IMR-90 (cell line): ENCODE results near the gene ZNF558. TPM values are rescaled to one million over a fixed set of nuclear protein-coding genes. Genes with fewer than 3 reads are reported as not detected.

Experiments
- ATAC-seq: fragments of 200-7000 bp; cut with Tn5 transposase; 2 replicates; pipeline ENCODE4 v1.9.1; 2020; ENCODE audit warnings: low read depth, mild to moderate bottlenecking, moderate library complexity
- BruUV-seq: library from RNA; stranded (reverse); fragments of 400-500 nt; replicated peaks from 2 replicates; lab custom pipeline; 2021; lab: Mats Ljungman, UMichigan
- CTCF ChIA-PET: fragments of 300-600 bp; formaldehyde crosslinking; extraction: SDS; loops from one replicate; lab custom pipeline; 2021; ENCODE audit warnings: antibody characterized with exemption; lab: Yijun Ruan, JAX
- POLR2A ChIA-PET: fragments of 300-600 bp; sonication (Branson Sonifier 250); formaldehyde crosslinking; loops from one replicate; lab custom pipeline; 2022; ENCODE audit warnings: antibody characterized with exemption; ENCODE audit not compliant: unreplicated experiment; lab: Charles Lee
- DNase-seq: peaks from one replicate; pipeline ENCODE4 v3.0.0; 2013
- H2AFZ ChIP-seq: replicated peaks from 2 replicates; pipeline ENCODE3; 2013; ENCODE audit warnings: low read length, mild to moderate bottlenecking; ENCODE audit not compliant: poor library complexity
- H2AK5ac ChIP-seq: 2 replicates; pipeline ENCODE4 v1.6.1; 2013; ENCODE audit warnings: low read depth, low read length, inconsistent platforms
- H2AK9ac ChIP-seq: replicated peaks from 2 replicates; pipeline ENCODE3; 2013; ENCODE audit warnings: mild to moderate bottlenecking, low read depth, low read length, moderate library complexity; ENCODE audit not compliant: poor library complexity
- H2BK120ac ChIP-seq: 2 replicates; pipeline ENCODE4 v1.6.1; 2013; ENCODE audit warnings: low read depth, low read length, inconsistent platforms
- H2BK15ac ChIP-seq: 3 replicates; pipeline ENCODE4 v1.6.1; 2013; ENCODE audit warnings: low read depth, low read length, inconsistent platforms
- H2BK20ac ChIP-seq: 2 replicates; pipeline ENCODE4 v1.6.1; 2013; ENCODE audit warnings: low read depth, mild to moderate bottlenecking, inconsistent platforms, low read length, moderate library complexity
- H2BK5ac ChIP-seq: 2 replicates; pipeline ENCODE4 v1.6.1; 2013; ENCODE audit warnings: mild to moderate bottlenecking, low read depth, low read length, inconsistent platforms; ENCODE audit not compliant: poor library complexity, severe bottlenecking
- H3K14ac ChIP-seq: replicated peaks from 2 replicates; pipeline ENCODE4 v1.6.1; 2013; ENCODE audit warnings: low read depth, low read length, inconsistent platforms
- H3K18ac ChIP-seq: 2 replicates; pipeline ENCODE4 v1.6.1; 2013; ENCODE audit warnings: low read depth, low read length, control low read depth
- H3K23ac ChIP-seq: 2 replicates; pipeline ENCODE4 v1.6.1; 2013; ENCODE audit warnings: low read depth, low read length, inconsistent platforms
- H3K27ac ChIP-seq: 2 replicates; pipeline ENCODE4 v1.5.1; 2013; ENCODE audit warnings: mild to moderate bottlenecking, control low read depth, low read length; ENCODE audit not compliant: insufficient read depth
- H3K27me3 ChIP-seq: 2 replicates; pipeline ENCODE4 v1.6.1; 2013; ENCODE audit warnings: low read length; ENCODE audit not compliant: control insufficient read depth, insufficient read depth
- H3K36me3 ChIP-seq: 2 replicates; pipeline ENCODE4 v1.6.1; 2013; ENCODE audit warnings: low read length, mixed read lengths; ENCODE audit not compliant: control insufficient read depth, insufficient read depth
- H3K4ac ChIP-seq: 2 replicates; pipeline ENCODE4 v1.6.1; 2013; ENCODE audit warnings: low read depth, low read length, inconsistent platforms
- H3K4me1 ChIP-seq: 2 replicates; pipeline ENCODE4 v1.6.1; 2013; ENCODE audit warnings: low read length, mixed read lengths; ENCODE audit not compliant: control insufficient read depth, insufficient read depth
- H3K4me2 ChIP-seq: 2 replicates; pipeline ENCODE4 v1.6.1; 2013; ENCODE audit warnings: low read depth, mild to moderate bottlenecking, control low read depth, low read length, moderate library complexity
- H3K4me3 ChIP-seq: 2 replicates; pipeline ENCODE4 v1.5.1; 2013; ENCODE audit warnings: low read depth, mild to moderate bottlenecking, control low read depth, low read length, moderate library complexity; ENCODE audit not compliant: insufficient read depth
- H3K56ac ChIP-seq: 2 replicates; pipeline ENCODE4 v1.6.1; 2013; ENCODE audit warnings: low read length, inconsistent platforms; ENCODE audit not compliant: insufficient read depth; ENCODE audit errors: extremely low read depth
- H3K79me1 ChIP-seq, 2 experiments: 2 replicates each; pipeline ENCODE4 v1.6.1; 2013; ENCODE audit warnings: low read length in 2 of 2, inconsistent platforms in 1 of 2, low read depth in 1 of 2
- H3K9ac ChIP-seq: 2 replicates; pipeline ENCODE4 v1.6.1; 2013; ENCODE audit warnings: low read depth, low read length, control low read depth
- H3K9me1 ChIP-seq: 2 replicates; pipeline ENCODE4 v1.6.1; 2013; ENCODE audit warnings: low read length, inconsistent platforms; ENCODE audit not compliant: insufficient read depth
- H3K9me3 ChIP-seq: 2 replicates; pipeline ENCODE4 v1.6.1; 2013; ENCODE audit warnings: low read length; ENCODE audit not compliant: control insufficient read depth, insufficient read depth
- H4K20me1 ChIP-seq: 2 replicates; pipeline ENCODE4 v1.6.1; 2013; ENCODE audit warnings: low read length, inconsistent platforms; ENCODE audit not compliant: insufficient read depth
- H4K5ac ChIP-seq: 2 replicates; pipeline ENCODE4 v1.6.1; 2013; ENCODE audit warnings: mild to moderate bottlenecking, low read depth, low read length, control low read depth
- H4K8ac ChIP-seq, 2 experiments: 2 replicates each; pipeline ENCODE4 v1.6.1; 2013; ENCODE audit warnings: low read depth in 2 of 2, low read length in 2 of 2, control low read depth in 1 of 2, inconsistent platforms in 1 of 2
- H4K91ac ChIP-seq: 2 replicates; pipeline ENCODE4 v1.6.1; 2013; ENCODE audit warnings: low read depth, low read length, inconsistent platforms; ENCODE audit not compliant: insufficient read depth
- BHLHE40 ChIP-seq: fragments of 150-350 bp; IDR thresholded peaks from 2 replicates; pipeline ENCODE4 v1.6.1; 2016; ENCODE audit warnings: mild to moderate bottlenecking, low read depth, low read length
- CEBPB ChIP-seq: IDR thresholded peaks from 2 replicates; pipeline ENCODE4 v1.6.1; 2012; ENCODE audit warnings: low read depth, low read length, improper control_type of control experiment
- CHD1 ChIP-seq: IDR thresholded peaks from 2 replicates; pipeline ENCODE4 v1.6.1; 2012; ENCODE audit warnings: low read depth, low read length, improper control_type of control experiment
- CTCF ChIP-seq: conservative IDR thresholded peaks from 2 replicates; pipeline ENCODE4 v1.5.1; 2012; ENCODE audit warnings: mild to moderate bottlenecking, low read depth, low read length, improper control_type of control experiment
- ELK1 ChIP-seq: fragments of 150-350 bp; IDR thresholded peaks from 2 replicates; pipeline ENCODE4 v1.6.1; 2016; ENCODE audit warnings: low read depth, mild to moderate bottlenecking, low read length, moderate library complexity, borderline replicate concordance
- FOS ChIP-seq: fragments of 150-350 bp; IDR thresholded peaks from 2 replicates; pipeline ENCODE4 v1.6.1; 2016; ENCODE audit warnings: low read depth, low read length
- MAFK ChIP-seq: IDR thresholded peaks from 2 replicates; pipeline ENCODE4 v1.6.1; 2012; ENCODE audit warnings: low read depth, low read length, improper control_type of control experiment
- MAZ ChIP-seq: IDR thresholded peaks from 2 replicates; pipeline ENCODE4 v1.6.1; 2012; ENCODE audit warnings: low read depth, mild to moderate bottlenecking, low read length, improper control_type of control experiment, moderate library complexity, borderline replicate concordance
- MXI1 ChIP-seq: IDR thresholded peaks from 2 replicates; pipeline ENCODE4 v1.6.1; 2012; ENCODE audit warnings: low read depth, mild to moderate bottlenecking, low read length, moderate library complexity, borderline replicate concordance
- NFE2L2 ChIP-seq: fragments of 150-350 bp; IDR thresholded peaks from 2 replicates; pipeline ENCODE4 v1.6.1; 2016; ENCODE audit warnings: low read depth, mild to moderate bottlenecking, low read length
- POLR2A ChIP-seq: IDR thresholded peaks from 2 replicates; pipeline ENCODE4 v1.6.1; 2012; ENCODE audit warnings: mild to moderate bottlenecking, low read depth, low read length
- RAD21 ChIP-seq: IDR thresholded peaks from 2 replicates; pipeline ENCODE4 v1.6.1; 2012; ENCODE audit warnings: low read length, improper control_type of control experiment
- RCOR1 ChIP-seq: IDR thresholded peaks from 2 replicates; pipeline ENCODE4 v1.6.1; 2012; ENCODE audit warnings: mild to moderate bottlenecking, low read length, improper control_type of control experiment; ENCODE audit not compliant: insufficient replicate concordance
- RFX5 ChIP-seq: IDR thresholded peaks from 2 replicates; pipeline ENCODE4 v1.8.0; 2012; ENCODE audit warnings: low read depth, mild to moderate bottlenecking, low read length, moderate library complexity
- SMC3 ChIP-seq: fragments of 150-350 bp; IDR thresholded peaks from 2 replicates; pipeline ENCODE4 v1.6.1; 2016; ENCODE audit warnings: low read depth, mild to moderate bottlenecking, antibody characterized with exemption, low read length, moderate library complexity
- USF2 ChIP-seq: fragments of 150-350 bp; IDR thresholded peaks from 2 replicates; pipeline ENCODE4 v1.6.1; 2017; ENCODE audit warnings: mild to moderate bottlenecking, antibody characterized with exemption, low read length, low read depth
- WGBS, 2 experiments: methylation state at CpG; one replicate each; pipeline versions ENCODE4 v1.1.5 to v1.1.7; 2013; ENCODE audit warnings: missing lambda C conversion rate in 2 of 2; ENCODE audit not compliant: insufficient read length in 1 of 2; ENCODE audit errors: extremely low coverage in 2 of 2; 5-methylcytosine and 5-hydroxymethylcytosine counted together
- dilution Hi-C: fragments of 300-500 bp; cut with HindIII; formaldehyde crosslinking; loops from one replicate; pipeline ENCODE4 v1.14.3; 2018; ENCODE audit warnings: low sequenced_read_pairs; ENCODE audit not compliant: unreplicated experiment
- in situ Hi-C: fragments of 300-500 bp; cut with MboI; formaldehyde crosslinking; loops from 3 replicates; pipeline ENCODE4 v1.14.3; 2019; ENCODE audit warnings: low sequenced_read_pairs, inconsistent platforms, mixed read lengths
- intact Hi-C: fragments of 100-400 bp; cut with micrococcal nuclease; formaldehyde crosslinking; loops from 2 replicates; pipeline ENCODE4 v1.10.0; 2022
- polyA plus RNA-seq, 3 experiments: library from polyadenylated mRNA; depleted of rRNA; stranded (reverse); fragments of >200 nt; gene quantifications; 2 replicates each; pipeline ENCODE4 v1.2.3, GENCODE V29; 2012; ENCODE audit warnings: low replicate concordance in 1 of 3
- total RNA-seq: library from RNA; depleted of rRNA; stranded (reverse); fragments of >200 nt; gene quantifications from 2 replicates; pipeline ENCODE4 v1.2.3, GENCODE V29; 2012

The ZNF558 gene
- total and polyA plus RNA-seq, 2 of the 4 experiments (the other 2 are of a cell fraction), result 14.3 to 21.0 TPM

- no peak overlapping the region for H2AK9ac ChIP-seq
- WGBS, 2 experiments, result 80% methylated on average over 1 of the region's 5 CpGs; no CpG with 5 or more reads in 1 of the 2 experiments
- no peak for ATAC-seq
- no peak overlapping the region for H3K4me2 ChIP-seq
- in situ Hi-C loops, result no loop called here
- no peak overlapping the region for H2BK15ac ChIP-seq
- BruUV-seq, result no TSS peak
- H3K27ac ChIP-seq, result no peak overlapping the region
- no peak overlapping the region for H2BK5ac ChIP-seq
- H3K23ac ChIP-seq, result no peak overlapping the region
- no peak overlapping the region for H3K4me3 ChIP-seq
- no peak overlapping the region for H3K9ac ChIP-seq
- H3K4ac ChIP-seq, result no peak overlapping the region
- H3K14ac ChIP-seq, result no peak overlapping the region
- no peaks in the 10 kb centered on the region for H3K4me1 ChIP-seq
- H4K91ac ChIP-seq, result no peak overlapping the region
- H3K9me3 ChIP-seq, result peaks cover 5% of the 10 kb centered on the region
- H3K9me1 ChIP-seq, result no peaks in the 10 kb centered on the region
- DNase-seq, result no peak
- TF ChIP-seq RAD21 (no peak), MXI1 (no peak), CHD1 (no peak), FOS (no peak), NFE2L2 (no peak), ELK1 (no peak), USF2 (no peak), MAZ (no peak), SMC3 (no peak), BHLHE40 (no peak), RCOR1 (no peak), CEBPB (no peak), CTCF (no peak), POLR2A (no peak), MAFK (no peak), RFX5 (no peak)
- H3K27me3 ChIP-seq, result no peaks in the 10 kb centered on the region
- peaks cover 71% of the 10 kb centered on the region for H3K36me3 ChIP-seq
- H3K79me1 ChIP-seq, result no peaks in the 10 kb centered on the region
- no peaks in the 10 kb centered on the region for H4K20me1 ChIP-seq
- POLR2A ChIA-PET, result no interaction called here
- H2BK20ac ChIP-seq, result no peak overlapping the region
- no peak overlapping the region for H3K18ac ChIP-seq
- H2AFZ ChIP-seq, result no peak overlapping the region
- H4K5ac ChIP-seq, result no peak overlapping the region
- CTCF ChIA-PET, result no interaction called here
- no peak overlapping the region for H3K56ac ChIP-seq
- no peak overlapping the region for H2AK5ac ChIP-seq
- H4K8ac ChIP-seq, result no peak overlapping the region
- H2BK120ac ChIP-seq, result no peak overlapping the region
- intact Hi-C loops, result no loop called here
- dilution Hi-C loops, result no loop called here
These were observed 10.3 kb downstream of the ZNF558 start for GRCh38 chr19:8821748-8822241.
